DND-41 (cell line): ENCODE measurements around the gene CCDC69.

Experiments used
- ATAC-seq: fragments of 200-7000 bp; cut with Tn5 transposase; 3 replicates; pipeline ENCODE4 v1.9.1; 2021; ENCODE audit warnings: low read depth; ENCODE audit not compliant: insufficient read depth
- DNase-seq: peaks from one replicate; pipeline ENCODE4 v3.0.0-alpha.2; 2020
- H2AFZ ChIP-seq: 2 replicates; pipeline ENCODE4 v1.6.0; 2012; ENCODE audit warnings: low read depth, low read length
- H3K27ac ChIP-seq: 2 replicates; pipeline ENCODE4 v1.5.1; 2012; ENCODE audit warnings: low read length, inconsistent platforms
- H3K27me3 ChIP-seq: fragments of 200-600 bp; sonication (generic); 2 replicates; pipeline ENCODE4 v1.6.0; 2012; ENCODE audit warnings: low read length, mild to moderate bottlenecking, inconsistent platforms; ENCODE audit not compliant: insufficient read depth, poor library complexity
- H3K36me3 ChIP-seq: 2 replicates; pipeline ENCODE4 v1.5.1; 2012; ENCODE audit warnings: low read length, inconsistent platforms; ENCODE audit not compliant: insufficient read depth
- H3K4me1 ChIP-seq: 2 replicates; pipeline ENCODE4 v1.5.1; 2012; ENCODE audit warnings: mild to moderate bottlenecking, low read length; ENCODE audit not compliant: insufficient read depth
- H3K4me2 ChIP-seq: 2 replicates; pipeline ENCODE4 v1.6.0; 2012; ENCODE audit warnings: mild to moderate bottlenecking, moderate library complexity, low read length, inconsistent platforms; ENCODE audit not compliant: insufficient read depth
- H3K4me3 ChIP-seq, 2 experiments: fragments of 200-600 bp in 1 of 2; shearing (Covaris generic) in 1 of 2; 2 replicates each; pipeline ENCODE4 v1.5.1; 2012 to 2016; ENCODE audit warnings: inconsistent platforms in 2 of 2, low read length in 2 of 2, mild to moderate bottlenecking in 2 of 2, low read depth in 1 of 2, moderate library complexity in 1 of 2
- H3K79me2 ChIP-seq: 2 replicates; pipeline ENCODE4 v1.6.0; 2012; ENCODE audit warnings: low read length, inconsistent platforms; ENCODE audit not compliant: insufficient read depth
- H3K9ac ChIP-seq: 2 replicates; pipeline ENCODE4 v1.6.0; 2012; ENCODE audit warnings: low read depth, mild to moderate bottlenecking, inconsistent platforms, low read length, moderate library complexity
- H3K9me3 ChIP-seq: 2 replicates; pipeline ENCODE4 v1.5.1; 2012; ENCODE audit warnings: low read length, moderate library complexity, mild to moderate bottlenecking, inconsistent platforms; ENCODE audit not compliant: insufficient read depth, severe bottlenecking
- H4K20me1 ChIP-seq: 2 replicates; pipeline ENCODE4 v1.6.0; 2012; ENCODE audit warnings: low read length; ENCODE audit not compliant: insufficient read depth
- CTCF ChIP-seq: IDR thresholded peaks from 2 replicates; pipeline ENCODE4 v1.5.1; 2012; ENCODE audit warnings: borderline replicate concordance, low read length, moderate library complexity, mild to moderate bottlenecking; ENCODE audit not compliant: poor library complexity, severe bottlenecking; ENCODE audit errors: extremely low read depth
- EZH2 ChIP-seq: IDR thresholded peaks from 3 replicates; pipeline ENCODE4 v1.6.1; 2012; ENCODE audit warnings: borderline replicate concordance, low read depth, mild to moderate bottlenecking, moderate library complexity, low read length, inconsistent platforms; ENCODE audit not compliant: severe bottlenecking

CCDC69 gene

GRCh38 chr5:151186052-151186451 is 37.8 kb downstream of the CCDC69 start:
- no peaks in the 10 kb centered on the region for H3K36me3 ChIP-seq
- TF ChIP-seq CTCF (no peak), EZH2 (no peak)

GRCh38 chr5:151184316-151185042 is 39.4 kb downstream of the CCDC69 start:
- no peaks in the 10 kb centered on the region for H3K4me1 ChIP-seq
- H3K27ac ChIP-seq, result no peak overlapping the region
- no peak overlapping the region for H2AFZ ChIP-seq
- TF ChIP-seq CTCF, result no peak
- no peak for TF ChIP-seq EZH2
- peaks cover 9% of the 10 kb centered on the region for H3K9me3 ChIP-seq
- H3K79me2 ChIP-seq, result no peaks in the 10 kb centered on the region
- no peak overlapping the region for H3K4me3 ChIP-seq
- H3K9ac ChIP-seq, result no peak overlapping the region
- no peak for DNase-seq
- H3K27me3 ChIP-seq, result no peaks in the 10 kb centered on the region
- H3K36me3 ChIP-seq, result no peaks in the 10 kb centered on the region
- no peaks in the 10 kb centered on the region for H4K20me1 ChIP-seq
- no peak overlapping the region for H3K4me2 ChIP-seq
- no peak for ATAC-seq

More at GRCh38 chr5:151186052-151186451, 37.8 kb downstream of the CCDC69 start:
- Histone ChIP-seq H3K27ac (no peak overlapping the region), H3K9ac (no peak overlapping the region), H4K20me1 (no peaks in the 10 kb centered on the region), H3K4me1 (no peaks in the 10 kb centered on the region), H3K4me3 (no peak overlapping the region), H3K9me3 (peaks cover 11% of the 10 kb centered on the region), H3K4me2 (no peak overlapping the region), H3K79me2 (no peaks in the 10 kb centered on the region), H2AFZ (no peak overlapping the region), H3K27me3 (no peaks in the 10 kb centered on the region)
- ATAC-seq (no peak), DNase-seq (no peak)

- H2AFZ ChIP-seq, result no peak overlapping the region
- no peak overlapping the region for H3K27ac ChIP-seq
- DNase-seq (no peak), ATAC-seq (no peak)
- H3K4me3 ChIP-seq, result no peak overlapping the region
- TF ChIP-seq EZH2, result no peak
- no peak for TF ChIP-seq CTCF
- no peaks in the 10 kb centered on the region for H3K27me3 ChIP-seq
- no peak overlapping the region for H3K4me2 ChIP-seq
- no peak overlapping the region for H3K9ac ChIP-seq
- no peaks in the 10 kb centered on the region for H3K36me3 ChIP-seq
- H3K4me1 ChIP-seq, result no peaks in the 10 kb centered on the region
- peaks cover 1% of the 10 kb centered on the region for H3K9me3 ChIP-seq
- H4K20me1 ChIP-seq, result no peaks in the 10 kb centered on the region
- H3K79me2 ChIP-seq, result no peaks in the 10 kb centered on the region
Observed at GRCh38 chr5:151183456-151184245, 40.2 kb downstream of the CCDC69 start.
